Mesodermal cell (in vitro differentiated cells): ENCODE measurements around the gene ATP1A2.

ENCODE experiments used
- H3K27ac ChIP-seq: 2 replicates; pipeline ENCODE4 v1.7.0; 2013; ENCODE audit warnings: mild to moderate bottlenecking, low read depth, low read length, moderate library complexity; ENCODE audit not compliant: severe bottlenecking
- H3K36me3 ChIP-seq: 2 replicates; pipeline ENCODE4 v1.7.1; 2013; ENCODE audit warnings: mild to moderate bottlenecking, low read length, moderate library complexity; ENCODE audit not compliant: control insufficient read depth, insufficient read depth
- H3K4me1 ChIP-seq: one replicate; pipeline ENCODE4 v1.7.1; 2013; ENCODE audit warnings: mild to moderate bottlenecking, low read length; ENCODE audit not compliant: insufficient read depth, control insufficient read depth, poor library complexity, severe bottlenecking
- H3K4me3 ChIP-seq: 2 replicates; pipeline ENCODE4 v1.7.0; 2013; ENCODE audit warnings: low read length, control low read depth, mild to moderate bottlenecking; ENCODE audit not compliant: insufficient read depth, poor library complexity, severe bottlenecking; ENCODE audit errors: extremely low read depth
- H3K9me3 ChIP-seq: 2 replicates; pipeline ENCODE4 v1.7.1; 2013; ENCODE audit warnings: mild to moderate bottlenecking, low read length, moderate library complexity; ENCODE audit not compliant: control insufficient read depth
- WGBS, 2 experiments: methylation state at CpG; one replicate each; pipeline ENCODE4 v1.1.5; 2013; ENCODE audit warnings: missing lambda C conversion rate in 2 of 2; ENCODE audit not compliant: insufficient coverage in 2 of 2; 5-methylcytosine and 5-hydroxymethylcytosine counted together

ATP1A2 gene

DNA sequence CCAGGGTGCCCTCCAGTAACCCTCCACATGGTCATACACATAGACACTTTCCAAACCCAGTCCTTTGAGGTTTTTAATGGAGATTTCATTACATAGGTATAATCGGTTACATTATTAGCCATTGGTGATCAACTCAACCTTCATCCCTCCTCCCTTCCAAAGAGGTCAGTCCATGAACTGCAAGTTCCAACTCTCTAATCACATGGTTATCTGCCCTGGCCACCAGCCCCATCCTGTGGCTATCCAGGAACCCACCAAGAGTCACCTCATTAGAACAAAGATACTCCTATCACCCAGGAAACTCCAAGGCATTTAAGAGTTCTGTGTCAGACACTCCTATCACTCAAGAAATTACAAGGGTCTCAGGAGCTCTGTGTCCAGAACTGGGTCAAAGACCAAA, 48.1 kb downstream of the ATP1A2 start:
- Histone ChIP-seq H3K9me3 (no peaks in the 10 kb centered on the region), H3K27ac (no peak overlapping the region), H3K36me3 (no peaks in the 10 kb centered on the region), H3K4me3 (no peak overlapping the region), H3K4me1 (no peaks in the 10 kb centered on the region)
- WGBS, 2 experiments: 86% methylated on average over 1 of the region's 1 CpG; no CpG with 5 or more reads in 1 of the 2 experiments

- WGBS, 2 experiments: 96 to 98% methylated on average over 8 to 9 of the region's 10 CpGs
Measured at GRCh38 chr1:160164121-160164520, 48.6 kb downstream of the ATP1A2 start.

GRCh38 chr1:160166166-160166868, 50.8 kb downstream of the ATP1A2 start:
- H3K27ac ChIP-seq: no peak overlapping the region
- no peak overlapping the region for H3K4me3 ChIP-seq
- H3K36me3 ChIP-seq: no peaks in the 10 kb centered on the region
- peaks cover 6% of the 10 kb centered on the region for H3K4me1 ChIP-seq
- no peaks in the 10 kb centered on the region for H3K9me3 ChIP-seq
- WGBS, 2 experiments: 89 to 92% methylated on average over 9 to 12 of the region's 12 CpGs

More at GRCh38 chr1:160164121-160164520, 48.6 kb downstream of the ATP1A2 start:
- Histone ChIP-seq H3K9me3 (no peaks in the 10 kb centered on the region), H3K4me1 (peaks cover 4% of the 10 kb centered on the region), H3K36me3 (no peaks in the 10 kb centered on the region), H3K4me3 (no peak overlapping the region), H3K27ac (no peak overlapping the region)

GRCh38 chr1:160167056-160167455, 51.5 kb downstream of the ATP1A2 start:
- H3K36me3 ChIP-seq: no peaks in the 10 kb centered on the region
- 63 to 100% methylated on average over 1 of the region's 4 CpGs for WGBS, 2 experiments
- H3K9me3 ChIP-seq: no peaks in the 10 kb centered on the region
- H3K4me3 ChIP-seq: no peak overlapping the region
- no peak overlapping the region for H3K27ac ChIP-seq
- peaks cover 12% of the 10 kb centered on the region for H3K4me1 ChIP-seq

GRCh38 chr1:160167580-160167979, 52.0 kb downstream of the ATP1A2 start:
- 97 to 99% methylated on average over 3 to 4 of the region's 6 CpGs for WGBS, 2 experiments
- Histone ChIP-seq H3K36me3 (no peaks in the 10 kb centered on the region), H3K9me3 (no peaks in the 10 kb centered on the region)

DNA sequence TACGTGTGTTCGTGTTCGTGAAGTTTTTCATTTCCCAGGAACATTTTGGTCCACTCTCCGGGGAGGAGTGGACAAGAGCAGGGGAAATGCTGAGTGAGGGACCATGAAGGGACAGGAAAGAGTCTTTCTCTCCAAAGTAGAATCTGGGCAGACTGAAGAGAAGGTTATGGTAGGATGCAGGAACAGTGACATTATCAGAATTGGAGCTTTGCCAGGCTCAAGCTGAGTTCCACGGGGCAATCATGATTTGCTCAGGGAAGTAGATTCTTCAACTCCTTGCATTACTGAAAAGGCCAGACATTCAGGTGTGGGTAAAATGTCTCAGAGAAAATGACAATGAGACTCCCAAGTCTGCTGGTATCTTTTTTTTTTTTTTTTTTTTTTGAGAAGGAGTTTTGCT, 52.5 kb downstream of the ATP1A2 start:
- peaks cover 12% of the 10 kb centered on the region for H3K4me1 ChIP-seq
- WGBS, 2 experiments: 94 to 100% methylated on average over 1 to 5 of the region's 5 CpGs
- no peaks in the 10 kb centered on the region for H3K36me3 ChIP-seq
- H3K9me3 ChIP-seq: no peaks in the 10 kb centered on the region
- no peak overlapping the region for H3K4me3 ChIP-seq
- no peak overlapping the region for H3K27ac ChIP-seq

More at GRCh38 chr1:160167580-160167979, 52.0 kb downstream of the ATP1A2 start:
- Histone ChIP-seq H3K27ac (no peak overlapping the region), H3K4me1 (peaks cover 12% of the 10 kb centered on the region), H3K4me3 (no peak overlapping the region)

GRCh38 chr1:160168609-160169369, 53.2 kb downstream of the ATP1A2 start:
- Histone ChIP-seq H3K27ac (peak overlapping the region; percentile 36), H3K36me3 (no peaks in the 10 kb centered on the region), H3K9me3 (no peaks in the 10 kb centered on the region), H3K4me3 (no peak overlapping the region), H3K4me1 (peaks cover 12% of the 10 kb centered on the region)
- WGBS, 2 experiments: 30 to 47% methylated on average over 7 to 10 of the region's 13 CpGs

DNA sequence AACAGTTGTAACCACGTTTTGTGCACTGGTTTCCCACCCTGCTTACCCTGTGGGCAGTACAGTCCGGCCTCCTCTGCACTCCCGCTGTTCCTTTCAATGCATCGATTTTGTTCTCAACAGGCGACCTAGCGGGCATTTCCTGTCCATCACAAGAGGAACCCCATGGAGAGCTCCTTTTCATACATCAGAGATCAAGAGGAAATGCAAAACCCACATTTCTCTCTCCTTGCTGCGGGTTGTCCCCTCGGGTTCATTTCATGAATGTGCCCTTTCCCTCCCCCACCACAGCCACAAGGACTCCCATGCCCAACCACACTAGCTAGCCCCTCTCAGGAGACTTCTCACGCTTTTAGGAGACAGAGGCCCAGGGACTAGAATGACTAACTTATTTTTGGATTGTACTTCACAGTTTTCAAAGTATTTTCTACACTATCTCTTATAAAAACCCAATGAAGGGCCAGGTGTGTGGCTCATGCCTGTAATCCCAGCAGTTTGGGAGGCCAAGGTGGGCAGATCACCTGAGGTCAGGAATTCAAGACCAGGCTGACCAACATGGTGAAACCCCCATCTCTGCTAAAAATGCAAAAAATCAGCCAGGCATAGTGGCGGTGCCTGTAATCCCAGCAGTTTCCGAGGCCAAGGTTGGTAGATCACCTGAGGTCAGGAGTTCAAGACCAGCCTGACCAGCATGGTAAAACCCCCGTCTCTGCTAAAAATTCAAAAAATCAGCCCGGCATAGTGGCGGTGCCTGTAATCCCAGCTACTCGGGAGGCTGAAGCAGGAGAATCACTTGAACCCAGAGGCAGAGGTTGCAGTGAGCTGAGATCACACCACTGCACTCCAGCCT, 54.2 kb downstream of the ATP1A2 start:
- peak overlapping the region; percentile 36 for H3K27ac ChIP-seq

GRCh38 chr1:160171354-160171753, 55.8 kb downstream of the ATP1A2 start:
- WGBS, 2 experiments: 56 to 75% methylated on average over 3 to 4 of the region's 4 CpGs
- Histone ChIP-seq H3K36me3 (no peaks in the 10 kb centered on the region), H3K9me3 (no peaks in the 10 kb centered on the region), H3K4me1 (peaks cover 15% of the 10 kb centered on the region), H3K4me3 (no peak overlapping the region), H3K27ac (no peak overlapping the region)

More for the DNA sequence above, 54.2 kb downstream of the ATP1A2 start:
- H3K36me3 ChIP-seq: no peaks in the 10 kb centered on the region
- WGBS, 2 experiments: 26 to 34% methylated on average over 14 of the region's 15 CpGs
- H3K9me3 ChIP-seq: no peaks in the 10 kb centered on the region
- no peak overlapping the region for H3K4me3 ChIP-seq
- H3K4me1 ChIP-seq: peaks cover 12% of the 10 kb centered on the region

DNA sequence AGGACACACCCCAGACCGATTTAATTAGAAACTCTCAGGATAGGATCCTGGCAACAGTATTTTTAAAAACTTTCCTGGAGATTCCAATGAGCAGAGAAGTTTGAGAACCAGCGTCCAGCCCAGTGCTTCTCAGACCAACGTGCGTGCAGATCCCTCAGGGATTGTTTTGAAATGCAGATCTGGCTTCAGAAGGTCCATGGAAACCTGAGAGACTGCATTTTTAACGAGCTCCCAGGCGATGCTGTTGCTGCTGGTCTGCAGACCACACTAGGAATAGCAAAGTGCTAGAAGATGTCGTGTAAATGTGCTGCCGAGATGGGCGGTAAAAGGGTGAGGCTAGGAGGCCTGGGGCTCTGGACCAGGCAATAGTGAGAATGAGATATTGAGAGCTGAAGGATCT, 56.4 kb downstream of the ATP1A2 start:
- Histone ChIP-seq H3K27ac (no peak overlapping the region), H3K4me1 (peaks cover 19% of the 10 kb centered on the region), H3K36me3 (no peaks in the 10 kb centered on the region), H3K4me3 (no peak overlapping the region), H3K9me3 (no peaks in the 10 kb centered on the region)
- 23 to 34% methylated on average over 8 to 9 of the region's 9 CpGs for WGBS, 2 experiments
